ENCODE results near the gene KRABD2.

KRABD2 gene

DNA sequence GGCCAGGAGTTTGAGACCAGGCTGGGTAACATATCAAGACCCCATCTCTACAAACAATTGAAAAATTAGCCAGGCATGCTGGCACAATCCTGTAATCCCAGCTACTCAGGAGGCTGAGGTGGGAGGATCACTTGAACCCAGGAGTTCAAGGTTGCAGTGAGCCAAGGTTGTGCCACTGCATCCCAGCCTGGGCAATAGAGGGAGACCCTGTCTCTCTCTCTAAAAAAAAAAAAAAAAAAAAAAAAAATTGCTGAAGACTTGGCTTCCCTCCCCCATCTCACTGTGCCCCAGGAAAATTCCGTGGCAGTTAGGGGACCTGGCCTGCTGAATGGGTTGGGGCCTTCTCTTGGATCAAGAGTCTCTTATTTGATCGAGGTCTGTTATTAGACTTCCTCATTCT is 37.0 kb downstream of the KRABD2 start, which contains the start of gene ODF4:
ODF4 (plus strand) TSS at position 301 of the 400 bp plus-strand sequence. CDS start 212 bp downstream, outside the sequence.
- Histone ChIP-seq H3K4me3 (no peak within 1 kb of the TSS), H3K4me1 (ENCODE audit: insufficient read depth) (peaks cover 19% of the 10 kb centered on the region; the same call in 1 of the 2 replicates), H3K4me2 (no peak within 1 kb of the TSS), H3F3A (replicated peaks; ENCODE audit: low read depth) (no peaks in the 10 kb centered on the region), H3K9me2 (ENCODE audit: insufficient read depth) (no peaks in the 10 kb centered on the region), H3K27ac (ENCODE audit: low read depth) (no peak within 1 kb of the TSS), H4K20me1 (replicated peaks; ENCODE audit: insufficient read depth) (no peaks in the 10 kb centered on the region), H2AFZ (peak within 1 kb of the TSS; percentile 66), H3K36me3 (ENCODE audit: insufficient read depth) (no peaks in the 10 kb centered on the region), H3K27me3 (ENCODE audit: insufficient read depth) (no peaks in the 10 kb centered on the region), H3K79me2 (replicated peaks; ENCODE audit: insufficient read depth) (no peaks in the 10 kb centered on the region)
- DNase-seq (ENCODE audit: low spot score) (no peak), ATAC-seq (no peak)
- Mint-ChIP-seq H3K36me3 (ENCODE audit: low read depth) (no peaks in the 10 kb centered on the region), H3K4me3 (no peak within 1 kb of the TSS; the same call in 2 of the 3 replicates), H3K27ac (no peak within 1 kb of the TSS), H3K4me1 (peaks cover 22% of the 10 kb centered on the region), H3K9me3 (no peaks in the 10 kb centered on the region; the same call in 2 of the 3 replicates), H3K27me3 (ENCODE audit: insufficient read depth, low read depth, poor library complexity) (peaks cover 2% of the 10 kb centered on the region)
- TF ChIP-seq, protein P1, sequence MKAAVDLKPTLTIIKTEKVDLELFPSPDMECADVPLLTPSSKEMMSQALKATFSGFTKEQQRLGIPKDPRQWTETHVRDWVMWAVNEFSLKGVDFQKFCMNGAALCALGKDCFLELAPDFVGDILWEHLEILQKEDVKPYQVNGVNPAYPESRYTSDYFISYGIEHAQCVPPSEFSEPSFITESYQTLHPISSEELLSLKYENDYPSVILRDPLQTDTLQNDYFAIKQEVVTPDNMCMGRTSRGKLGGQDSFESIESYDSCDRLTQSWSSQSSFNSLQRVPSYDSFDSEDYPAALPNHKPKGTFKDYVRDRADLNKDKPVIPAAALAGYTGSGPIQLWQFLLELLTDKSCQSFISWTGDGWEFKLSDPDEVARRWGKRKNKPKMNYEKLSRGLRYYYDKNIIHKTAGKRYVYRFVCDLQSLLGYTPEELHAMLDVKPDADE (IDR thresholded peaks at IDR 0.05) = no peak
- TF ChIP-seq EZH2phosphoT487 (IDR thresholded peaks at IDR 0.05; ENCODE audit: unreplicated experiment) = no peak
- TF ChIP-seq POLR2AphosphoS5 (IDR thresholded peaks at IDR 0.05; ENCODE audit: low read depth) = no peak
- TF ChIP-seq NANOG (IDR thresholded peaks at IDR 0.05; ENCODE audit: borderline replicate concordance) = no peak
- TF ChIP-seq CREB1 (CRISPR knock-in tag; IDR thresholded peaks at IDR 0.05; ENCODE audit: low read depth) = no peak
- TF ChIP-seq STAT1 (IDR thresholded peaks at IDR 0.05; ENCODE audit: unreplicated experiment) = no peak
- TF ChIP-seq, protein P2, sequence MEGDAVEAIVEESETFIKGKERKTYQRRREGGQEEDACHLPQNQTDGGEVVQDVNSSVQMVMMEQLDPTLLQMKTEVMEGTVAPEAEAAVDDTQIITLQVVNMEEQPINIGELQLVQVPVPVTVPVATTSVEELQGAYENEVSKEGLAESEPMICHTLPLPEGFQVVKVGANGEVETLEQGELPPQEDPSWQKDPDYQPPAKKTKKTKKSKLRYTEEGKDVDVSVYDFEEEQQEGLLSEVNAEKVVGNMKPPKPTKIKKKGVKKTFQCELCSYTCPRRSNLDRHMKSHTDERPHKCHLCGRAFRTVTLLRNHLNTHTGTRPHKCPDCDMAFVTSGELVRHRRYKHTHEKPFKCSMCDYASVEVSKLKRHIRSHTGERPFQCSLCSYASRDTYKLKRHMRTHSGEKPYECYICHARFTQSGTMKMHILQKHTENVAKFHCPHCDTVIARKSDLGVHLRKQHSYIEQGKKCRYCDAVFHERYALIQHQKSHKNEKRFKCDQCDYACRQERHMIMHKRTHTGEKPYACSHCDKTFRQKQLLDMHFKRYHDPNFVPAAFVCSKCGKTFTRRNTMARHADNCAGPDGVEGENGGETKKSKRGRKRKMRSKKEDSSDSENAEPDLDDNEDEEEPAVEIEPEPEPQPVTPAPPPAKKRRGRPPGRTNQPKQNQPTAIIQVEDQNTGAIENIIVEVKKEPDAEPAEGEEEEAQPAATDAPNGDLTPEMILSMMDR (conservative IDR thresholded peaks at IDR 0.05; ENCODE audit: low read depth in 2 of 2) = no peak
- TF ChIP-seq JUNB (IDR thresholded peaks at IDR 0.05; ENCODE audit: unreplicated experiment) = no peak
- TF ChIP-seq, protein P3, sequence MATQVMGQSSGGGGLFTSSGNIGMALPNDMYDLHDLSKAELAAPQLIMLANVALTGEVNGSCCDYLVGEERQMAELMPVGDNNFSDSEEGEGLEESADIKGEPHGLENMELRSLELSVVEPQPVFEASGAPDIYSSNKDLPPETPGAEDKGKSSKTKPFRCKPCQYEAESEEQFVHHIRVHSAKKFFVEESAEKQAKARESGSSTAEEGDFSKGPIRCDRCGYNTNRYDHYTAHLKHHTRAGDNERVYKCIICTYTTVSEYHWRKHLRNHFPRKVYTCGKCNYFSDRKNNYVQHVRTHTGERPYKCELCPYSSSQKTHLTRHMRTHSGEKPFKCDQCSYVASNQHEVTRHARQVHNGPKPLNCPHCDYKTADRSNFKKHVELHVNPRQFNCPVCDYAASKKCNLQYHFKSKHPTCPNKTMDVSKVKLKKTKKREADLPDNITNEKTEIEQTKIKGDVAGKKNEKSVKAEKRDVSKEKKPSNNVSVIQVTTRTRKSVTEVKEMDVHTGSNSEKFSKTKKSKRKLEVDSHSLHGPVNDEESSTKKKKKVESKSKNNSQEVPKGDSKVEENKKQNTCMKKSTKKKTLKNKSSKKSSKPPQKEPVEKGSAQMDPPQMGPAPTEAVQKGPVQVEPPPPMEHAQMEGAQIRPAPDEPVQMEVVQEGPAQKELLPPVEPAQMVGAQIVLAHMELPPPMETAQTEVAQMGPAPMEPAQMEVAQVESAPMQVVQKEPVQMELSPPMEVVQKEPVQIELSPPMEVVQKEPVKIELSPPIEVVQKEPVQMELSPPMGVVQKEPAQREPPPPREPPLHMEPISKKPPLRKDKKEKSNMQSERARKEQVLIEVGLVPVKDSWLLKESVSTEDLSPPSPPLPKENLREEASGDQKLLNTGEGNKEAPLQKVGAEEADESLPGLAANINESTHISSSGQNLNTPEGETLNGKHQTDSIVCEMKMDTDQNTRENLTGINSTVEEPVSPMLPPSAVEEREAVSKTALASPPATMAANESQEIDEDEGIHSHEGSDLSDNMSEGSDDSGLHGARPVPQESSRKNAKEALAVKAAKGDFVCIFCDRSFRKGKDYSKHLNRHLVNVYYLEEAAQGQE (IDR thresholded peaks at IDR 0.05; ENCODE audit: unreplicated experiment) = no peak
- TF ChIP-seq ZNF114 (CRISPR knock-in tag; IDR thresholded peaks at IDR 0.05) = no peak

Measured in GM23338 (cell line).